ENCODE results near the gene KCP.

DNA sequence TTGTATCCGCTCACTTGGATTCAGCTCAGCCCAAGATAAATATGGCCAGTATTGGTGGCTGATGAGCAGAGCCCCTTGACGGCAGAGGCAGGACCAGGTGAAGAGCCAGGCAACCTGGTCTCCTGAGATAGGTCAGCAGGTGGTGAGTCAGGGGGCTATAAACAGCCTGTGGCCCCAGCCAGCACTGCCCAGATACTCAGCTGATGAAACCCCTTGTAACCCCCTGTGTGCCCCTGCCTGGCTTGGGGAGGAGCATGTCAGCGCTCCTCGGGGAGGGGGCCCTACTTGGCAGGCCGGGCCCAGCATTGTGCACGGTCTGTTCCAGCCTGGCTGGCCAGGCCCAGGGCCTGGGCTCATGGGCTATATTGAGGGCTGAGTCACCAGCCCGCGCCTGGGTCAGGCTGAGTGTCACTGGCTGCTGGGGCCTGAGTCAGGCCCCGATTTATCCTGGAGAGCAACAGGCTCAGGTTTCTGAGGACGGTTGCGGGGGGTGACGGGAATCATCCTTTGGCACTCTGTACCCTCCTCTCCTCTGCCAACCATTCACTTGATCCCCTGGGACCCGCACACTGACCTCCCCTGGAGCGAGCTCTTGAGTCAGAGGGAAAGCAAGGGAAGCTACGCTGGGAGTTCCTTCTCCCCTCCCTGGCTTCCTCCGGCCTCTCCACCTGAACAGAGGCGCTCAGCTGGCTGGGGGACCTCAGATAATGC lies 83.1 kb downstream of the KCP start:
- TF ChIP-seq EZH2 (IDR thresholded peaks at IDR 0.05) (no peak), POLR2AphosphoS5 (IDR thresholded peaks at IDR 0.05; ENCODE audit: borderline replicate concordance, low read depth, low read length) (no peak), FOXP2 (optimal IDR thresholded peaks at IDR 0.05; ENCODE audit: control extremely low read depth, extremely low read length, insufficient read depth) (no peak)
